ENCODE measurements around the gene TANGO6. TPM values are rescaled to one million over a fixed set of nuclear protein-coding genes. Genes with fewer than 3 reads are reported as not detected.

The TANGO6 gene
- total and polyA plus RNA-seq, 10 of the 15 experiments (the other 5 are each of a cell fraction or from before 2014, with no cell fraction given) = 1.1 to 20.6 (median 11.0) TPM

- ChIA-PET SMC1A (ENCODE audit: uncharacterized antibody, unreplicated experiment) (interaction anchor here (1.3 to 1.9 kb wide), 2 partner anchors 9 to 57 kb away, joined by 4 to 5 read pairs; no protein-coding TSS in a partner anchor), CTCF (interaction anchor here (0.6 to 4.0 kb wide), 4 partner anchors 14 to 247 kb away, joined by 3 to 17 read pairs (median 4); no protein-coding TSS in a partner anchor), RAD21 (ENCODE audit: unreplicated experiment) (no interaction called here), POLR2A (interaction anchor here (0.6 kb wide), 1 partner anchor 62 kb away, joined by 3 read pairs; no protein-coding TSS in a partner anchor)
- intact Hi-C loops (cut with micrococcal nuclease; ENCODE audit: unreplicated experiment) = no loop called here
- 98% methylated on average over 5 of the region's 5 CpGs for WGBS (ENCODE audit: insufficient coverage, insufficient replicate concordance, low lambda C conversion rate, missing lambda C conversion rate)
- no peaks in the 10 kb centered on the region for H3K4me1 ChIP-seq (ENCODE audit: control insufficient read depth, insufficient read depth, low read length)
- H3K79me2 ChIP-seq (ENCODE audit: control insufficient read depth, insufficient read depth, low read length) = no peaks in the 10 kb centered on the region
- no peak overlapping the region for H2AFZ ChIP-seq (ENCODE audit: control insufficient read depth, low read depth, low read length)
- no peak overlapping the region for H3K9ac ChIP-seq (ENCODE audit: control insufficient read depth, insufficient read depth, low read length)
- no peaks in the 10 kb centered on the region for H3K9me3 ChIP-seq (replicated peaks; ENCODE audit: control insufficient read depth, insufficient read depth, low read length)
- no peaks in the 10 kb centered on the region for H4K20me1 ChIP-seq (ENCODE audit: control insufficient read depth, insufficient read depth)
- FAIRE-seq (no peak), ATAC-seq (no peak), DNase-seq (ENCODE audit: low read depth, low spot score) (no peak)
- H3K4me3 ChIP-seq = no peak overlapping the region
- H3K4me2 ChIP-seq (ENCODE audit: control insufficient read depth, insufficient read depth) = no peak overlapping the region
- no peak for TF ChIP-seq CHD1 (IDR thresholded peaks at IDR 0.05; ENCODE audit: low read depth, low read length)
- TF ChIP-seq, protein P1, sequence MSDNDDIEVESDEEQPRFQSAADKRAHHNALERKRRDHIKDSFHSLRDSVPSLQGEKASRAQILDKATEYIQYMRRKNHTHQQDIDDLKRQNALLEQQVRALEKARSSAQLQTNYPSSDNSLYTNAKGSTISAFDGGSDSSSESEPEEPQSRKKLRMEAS (IDR thresholded peaks at IDR 0.05; ENCODE audit: low read depth, low read length) = no peak
- TF ChIP-seq FOXK2 (IDR thresholded peaks at IDR 0.05) = no peak
- no peak for TF ChIP-seq BHLHE40 (IDR thresholded peaks at IDR 0.05; ENCODE audit: borderline replicate concordance in 1 of 2, low read depth in 2 of 2, low read length in 1 of 2)
- TF ChIP-seq, protein P2, sequence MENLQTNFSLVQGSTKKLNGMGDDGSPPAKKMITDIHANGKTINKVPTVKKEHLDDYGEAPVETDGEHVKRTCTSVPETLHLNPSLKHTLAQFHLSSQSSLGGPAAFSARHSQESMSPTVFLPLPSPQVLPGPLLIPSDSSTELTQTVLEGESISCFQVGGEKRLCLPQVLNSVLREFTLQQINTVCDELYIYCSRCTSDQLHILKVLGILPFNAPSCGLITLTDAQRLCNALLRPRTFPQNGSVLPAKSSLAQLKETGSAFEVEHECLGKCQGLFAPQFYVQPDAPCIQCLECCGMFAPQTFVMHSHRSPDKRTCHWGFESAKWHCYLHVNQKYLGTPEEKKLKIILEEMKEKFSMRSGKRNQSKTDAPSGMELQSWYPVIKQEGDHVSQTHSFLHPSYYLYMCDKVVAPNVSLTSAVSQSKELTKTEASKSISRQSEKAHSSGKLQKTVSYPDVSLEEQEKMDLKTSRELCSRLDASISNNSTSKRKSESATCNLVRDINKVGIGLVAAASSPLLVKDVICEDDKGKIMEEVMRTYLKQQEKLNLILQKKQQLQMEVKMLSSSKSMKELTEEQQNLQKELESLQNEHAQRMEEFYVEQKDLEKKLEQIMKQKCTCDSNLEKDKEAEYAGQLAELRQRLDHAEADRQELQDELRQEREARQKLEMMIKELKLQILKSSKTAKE (IDR thresholded peaks at IDR 0.05; ENCODE audit: low read depth, poor library complexity, severe bottlenecking) = no peak
- TF ChIP-seq IKZF1 (conservative IDR thresholded peaks at IDR 0.05) = no peak
- no peak for TF ChIP-seq ZSCAN29 (IDR thresholded peaks at IDR 0.05)
- TF ChIP-seq PBX3 (IDR thresholded peaks at IDR 0.05; ENCODE audit: insufficient replicate concordance, low read depth, low read length) = no peak
- no peak for TF ChIP-seq CBX3 (IDR thresholded peaks at IDR 0.05; ENCODE audit: borderline replicate concordance, low read depth)
- no peak for TF ChIP-seq SRF (IDR thresholded peaks at IDR 0.05; ENCODE audit: low read depth in 2 of 2, low read length in 2 of 2)
- TF ChIP-seq SMAD1 (IDR thresholded peaks at IDR 0.05; ENCODE audit: low read depth, partially characterized antibody) = no peak
- no peak for TF ChIP-seq MTA2 (IDR thresholded peaks at IDR 0.05; ENCODE audit: low read depth)
- H3K27ac ChIP-seq (ENCODE audit: control insufficient read depth, insufficient read depth) = no peak overlapping the region
- H3K36me3 ChIP-seq (ENCODE audit: control insufficient read depth in 2 of 2, insufficient read depth in 2 of 2, low read length in 1 of 2) = peaks cover 11 to 13% of the 10 kb centered on the region in 2 experiments
- BruUV-seq (replicated peaks) = no TSS peak
- no peaks in the 10 kb centered on the region for H3K27me3 ChIP-seq (replicated peaks in 1 of 2; ENCODE audit: control insufficient read depth in 2 of 2, insufficient read depth in 2 of 2, low read length in 1 of 2)
- in situ Hi-C loops (cut with MboI) = no loop called here
These were observed 272.0 kb downstream of the TANGO6 start for GRCh38 chr16:69115361-69115760.
